Measurements from ENCODE around the gene CLCF1. TPM values are rescaled to one million over a fixed set of nuclear protein-coding genes. Genes with fewer than 3 reads are reported as not detected.

Gene CLCF1
- total RNA-seq, 2 experiments from 2014 or later: 0.10 to 0.17 TPM

DNA sequence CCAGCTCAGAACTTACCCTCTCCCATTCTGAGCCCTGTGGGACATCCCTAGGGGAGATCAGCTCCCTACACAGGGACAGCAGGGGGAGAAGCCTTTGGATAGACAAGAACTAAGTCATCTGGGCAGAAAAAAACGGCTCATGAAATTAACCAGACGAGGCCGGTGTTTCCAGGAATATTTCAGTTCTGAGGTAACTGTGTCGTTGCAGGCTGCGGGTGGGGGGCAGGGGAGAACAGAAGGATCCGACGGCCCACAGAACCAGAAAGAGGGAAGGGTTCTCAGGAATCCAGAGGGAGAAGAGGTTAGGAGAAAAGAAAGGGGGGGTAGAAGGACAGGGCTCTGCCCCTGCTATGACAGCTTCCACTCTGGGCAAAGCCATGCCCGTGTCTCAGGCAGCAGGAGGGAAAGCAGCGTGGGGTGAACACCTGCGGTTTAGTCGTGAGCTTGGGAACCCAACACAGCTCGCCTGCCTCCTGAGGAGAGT is 3.6 kb downstream of the CLCF1 start:
- ChIA-PET CTCF (interaction anchor here (1.3 to 38.4 kb wide), 4 partner anchors 6 to 52 kb away, joined by 6 to 841 read pairs (median 426); partner anchors contain the start of genes CLCF1, POLD4, PPP1CA and RAD9A), POLR2A (no interaction called here)
- peaks cover 44% of the 10 kb centered on the region for H3K4me1 Mint-ChIP-seq
- no peak for DNase-seq
- peaks cover 65% of the 10 kb centered on the region for H3K27me3 Mint-ChIP-seq
- no peak overlapping the region for H3K4me3 Mint-ChIP-seq
- H3K9me3 Mint-ChIP-seq: no peaks in the 10 kb centered on the region
- H3K36me3 Mint-ChIP-seq (ENCODE audit: low read depth): no peaks in the 10 kb centered on the region
- no peak overlapping the region for H3K27ac Mint-ChIP-seq

- ChIA-PET CTCF (interaction anchor here (0.8 to 38.4 kb wide), 4 partner anchors 6 to 87 kb away, joined by 3 to 841 read pairs (median 424); partner anchors contain the start of genes CLCF1, POLD4, PPP1CA and RAD9A), POLR2A (no interaction called here)
- Mint-ChIP-seq H3K36me3 (ENCODE audit: low read depth) (no peaks in the 10 kb centered on the region), H3K27ac (no peak overlapping the region), H3K9me3 (no peaks in the 10 kb centered on the region), H3K4me3 (no peak overlapping the region), H3K27me3 (peaks cover 59% of the 10 kb centered on the region), H3K4me1 (peaks cover 44% of the 10 kb centered on the region)
- DNase-seq: no peak
Measured at GRCh38 chr11:67369275-67369674, 4.1 kb downstream of the CLCF1 start.

GRCh38 chr11:67368621-67369020 is 4.8 kb downstream of the CLCF1 start:
- peaks cover 45% of the 10 kb centered on the region for H3K4me1 Mint-ChIP-seq
- H3K36me3 Mint-ChIP-seq (ENCODE audit: low read depth): no peaks in the 10 kb centered on the region
- no peaks in the 10 kb centered on the region for H3K9me3 Mint-ChIP-seq
- ChIA-PET POLR2A (no interaction called here), CTCF (interaction anchor here (0.8 to 38.4 kb wide), 4 partner anchors 5 to 88 kb away, joined by 3 to 841 read pairs (median 424); partner anchors contain the start of genes CLCF1, POLD4, PPP1CA and RAD9A)
- H3K27ac Mint-ChIP-seq: peak overlapping the region; percentile 0
- no peak overlapping the region for H3K4me3 Mint-ChIP-seq
- no peak for DNase-seq
- H3K27me3 Mint-ChIP-seq: peaks cover 54% of the 10 kb centered on the region

GRCh38 chr11:67367761-67368227 is 5.6 kb downstream of the CLCF1 start:
- ChIA-PET CTCF (interaction anchor here (0.9 to 38.4 kb wide), 3 partner anchors 4 to 22 kb away, joined by 3 to 841 read pairs (median 841); partner anchors contain the start of genes CLCF1, POLD4, PPP1CA and RAD9A), POLR2A (no interaction called here)
- H3K27ac Mint-ChIP-seq: no peak overlapping the region
- H3K4me3 Mint-ChIP-seq: no peak overlapping the region
- H3K9me3 Mint-ChIP-seq: no peaks in the 10 kb centered on the region
- H3K36me3 Mint-ChIP-seq (ENCODE audit: low read depth): no peaks in the 10 kb centered on the region
- H3K4me1 Mint-ChIP-seq: peaks cover 46% of the 10 kb centered on the region
- H3K27me3 Mint-ChIP-seq: peaks cover 55% of the 10 kb centered on the region
- no peak for DNase-seq

- Mint-ChIP-seq H3K9me3 (no peaks in the 10 kb centered on the region), H3K27me3 (peaks cover 61% of the 10 kb centered on the region), H3K4me3 (no peak overlapping the region), H3K36me3 (ENCODE audit: low read depth) (no peaks in the 10 kb centered on the region), H3K4me1 (peaks cover 47% of the 10 kb centered on the region), H3K27ac (no peak overlapping the region)
- DNase-seq: no peak
- ChIA-PET CTCF (interaction anchor here (0.9 to 38.4 kb wide), 3 partner anchors 4 to 21 kb away, joined by 3 to 841 read pairs (median 841); partner anchors contain the start of genes CLCF1, POLD4, PPP1CA and RAD9A), POLR2A (no interaction called here)
Measured at GRCh38 chr11:67366961-67367760, 6.2 kb downstream of the CLCF1 start.

GRCh38 chr11:67366546-67366945 is 6.9 kb downstream of the CLCF1 start:
- peaks cover 44% of the 10 kb centered on the region for H3K4me1 Mint-ChIP-seq
- ChIA-PET POLR2A (no interaction called here), CTCF (interaction anchor here (0.7 to 30.3 kb wide), 3 partner anchors 9 to 20 kb away, joined by 3 to 841 read pairs (median 3); partner anchors contain the start of genes CLCF1, PPP1CA, RAD9A and TBC1D10C)
- H3K4me3 Mint-ChIP-seq: no peak overlapping the region
- no peaks in the 10 kb centered on the region for H3K36me3 Mint-ChIP-seq (ENCODE audit: low read depth)
- H3K27me3 Mint-ChIP-seq: peaks cover 60% of the 10 kb centered on the region
- DNase-seq: no peak
- H3K27ac Mint-ChIP-seq: no peak overlapping the region
- H3K9me3 Mint-ChIP-seq: no peaks in the 10 kb centered on the region

GRCh38 chr11:67365736-67366444 is 7.5 kb downstream of the CLCF1 start:
- Mint-ChIP-seq H3K4me1 (peaks cover 41% of the 10 kb centered on the region), H3K36me3 (ENCODE audit: low read depth) (no peaks in the 10 kb centered on the region), H3K27ac (no peak overlapping the region)

DNA sequence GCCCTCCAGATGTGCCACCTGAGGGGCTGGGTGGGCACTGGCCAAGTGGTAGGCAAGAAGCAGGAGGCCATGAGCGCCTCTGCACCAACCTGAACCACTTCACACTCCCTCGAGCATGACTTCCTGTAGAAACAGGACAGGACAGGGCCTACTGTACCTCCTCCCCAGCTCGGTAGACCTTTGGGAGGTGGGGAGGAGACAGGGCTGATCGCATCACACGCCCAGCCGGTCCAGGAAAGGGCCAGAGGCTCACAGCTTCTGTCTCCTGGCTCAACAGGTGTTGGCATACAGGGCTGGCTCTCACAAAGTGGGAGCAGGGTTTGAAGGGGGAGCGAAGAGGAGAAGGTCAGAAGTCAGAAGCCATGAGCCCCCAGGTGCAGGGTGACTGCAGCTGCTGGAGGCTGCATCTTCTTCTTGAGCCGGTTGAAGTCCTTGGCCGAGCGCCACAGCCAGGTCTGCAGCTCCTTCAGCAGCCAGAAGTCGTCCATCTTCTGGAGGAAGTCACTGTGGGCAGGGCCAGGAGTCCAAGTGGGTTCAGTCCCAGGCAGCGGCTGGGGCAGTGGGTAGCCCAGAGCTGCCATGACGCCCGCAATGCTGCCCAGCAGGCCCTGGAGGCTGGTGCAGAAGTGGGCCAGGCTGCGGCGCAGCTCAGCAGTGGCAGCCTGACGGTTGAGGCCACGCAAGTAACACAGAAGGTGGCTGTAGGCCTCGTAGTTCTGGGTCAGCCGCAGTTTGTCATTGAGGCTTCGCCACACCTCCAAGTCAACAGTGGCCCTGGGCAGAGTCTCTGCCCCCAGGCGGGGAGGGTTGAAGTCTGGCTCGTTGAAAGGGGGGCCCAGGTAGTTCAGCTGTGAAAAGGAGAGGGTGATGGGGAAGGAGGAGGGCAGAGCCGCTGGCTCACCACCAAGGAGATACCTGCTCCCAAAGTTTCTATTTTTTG is 8.3 kb downstream of the CLCF1 start:
- ChIA-PET POLR2A (no interaction called here), CTCF (interaction anchor here (1.4 to 30.3 kb wide), 3 partner anchors 9 to 21 kb away, joined by 3 to 841 read pairs (median 44); partner anchors contain the start of genes CLCF1, POLD4, PPP1CA and RAD9A)
- H3K4me1 Mint-ChIP-seq: peaks cover 36% of the 10 kb centered on the region
- H3K9me3 Mint-ChIP-seq: no peaks in the 10 kb centered on the region
- H3K27ac Mint-ChIP-seq: peak overlapping the region; percentile 60
- H3K36me3 Mint-ChIP-seq (ENCODE audit: low read depth): no peaks in the 10 kb centered on the region
- no peak for DNase-seq
- peaks cover 51% of the 10 kb centered on the region for H3K27me3 Mint-ChIP-seq
- H3K4me3 Mint-ChIP-seq: no peak overlapping the region

More at GRCh38 chr11:67365736-67366444, 7.5 kb downstream of the CLCF1 start:
- Mint-ChIP-seq H3K27me3 (peaks cover 58% of the 10 kb centered on the region), H3K4me3 (no peak overlapping the region), H3K9me3 (no peaks in the 10 kb centered on the region)
- POLR2A ChIA-PET: no interaction called here
- DNase-seq: no peak
- CTCF ChIA-PET: interaction anchor here (0.7 to 30.3 kb wide), 4 partner anchors 8 to 20 kb away, joined by 3 to 841 read pairs (median 24); partner anchors contain the start of genes CLCF1, POLD4, PPP1CA and RAD9A

DNA sequence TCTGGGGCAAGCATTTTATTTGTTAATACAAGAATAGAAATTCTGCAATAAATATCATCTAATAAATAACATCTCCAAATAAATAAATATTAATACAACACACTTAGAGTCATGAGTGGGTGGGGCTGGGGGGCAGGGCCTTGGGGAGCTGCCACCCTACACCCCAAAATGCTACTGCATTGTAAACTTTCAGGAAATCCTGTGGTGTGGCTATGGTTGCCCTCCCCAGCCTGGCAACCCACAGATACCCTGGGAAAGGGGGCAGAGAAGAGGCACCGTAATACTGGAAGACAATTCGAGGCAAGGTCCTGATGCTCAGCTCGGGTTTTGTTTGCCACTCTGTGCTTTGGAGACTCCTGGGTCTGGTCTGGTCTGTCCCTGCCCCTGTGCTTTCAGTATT is 9.2 kb downstream of the CLCF1 start:
- H3K9me3 Mint-ChIP-seq: no peaks in the 10 kb centered on the region
- H3K36me3 Mint-ChIP-seq (ENCODE audit: low read depth): no peaks in the 10 kb centered on the region
- ChIA-PET POLR2A (no interaction called here), CTCF (interaction anchor here (6.0 to 30.3 kb wide), 2 partner anchors 13 to 22 kb away, joined by 44 to 841 read pairs; partner anchors contain the start of genes CLCF1, POLD4, PPP1CA and RAD9A)
- peaks cover 42% of the 10 kb centered on the region for H3K27me3 Mint-ChIP-seq
- no peak overlapping the region for H3K4me3 Mint-ChIP-seq
- no peak overlapping the region for H3K27ac Mint-ChIP-seq
- H3K4me1 Mint-ChIP-seq: peaks cover 29% of the 10 kb centered on the region
- no peak for DNase-seq

- POLR2A ChIA-PET: no interaction called here
Measured at GRCh38 chr11:67357831-67358670, 15.3 kb downstream of the CLCF1 start.

More at GRCh38 chr11:67357831-67358670, 15.3 kb downstream of the CLCF1 start:
- Mint-ChIP-seq H3K9me3 (no peaks in the 10 kb centered on the region), H3K36me3 (ENCODE audit: low read depth) (no peaks in the 10 kb centered on the region), H3K27ac (no peak overlapping the region), H3K27me3 (peaks cover 29% of the 10 kb centered on the region), H3K4me1 (peaks cover 25% of the 10 kb centered on the region), H3K4me3 (no peak overlapping the region)
- CTCF ChIA-PET: interaction anchor here (1.0 to 30.3 kb wide), 5 partner anchors 8 to 150 kb away, joined by 3 to 841 read pairs (median 3); partner anchors contain the start of genes CDK2AP2, CLCF1, PPP1CA and RAD9A
- no peak for DNase-seq
